Activated T-cell treated with anti-CD3 and anti-CD28 coated beads for 24 hours (primary cell): Measurements from ENCODE around the gene LRP1.

Source experiments
- DNase-seq: peaks from one replicate; pipeline ENCODE4 v3.0.0-alpha.2; 2020; ENCODE audit warnings: low read depth

LRP1 gene

DNA sequence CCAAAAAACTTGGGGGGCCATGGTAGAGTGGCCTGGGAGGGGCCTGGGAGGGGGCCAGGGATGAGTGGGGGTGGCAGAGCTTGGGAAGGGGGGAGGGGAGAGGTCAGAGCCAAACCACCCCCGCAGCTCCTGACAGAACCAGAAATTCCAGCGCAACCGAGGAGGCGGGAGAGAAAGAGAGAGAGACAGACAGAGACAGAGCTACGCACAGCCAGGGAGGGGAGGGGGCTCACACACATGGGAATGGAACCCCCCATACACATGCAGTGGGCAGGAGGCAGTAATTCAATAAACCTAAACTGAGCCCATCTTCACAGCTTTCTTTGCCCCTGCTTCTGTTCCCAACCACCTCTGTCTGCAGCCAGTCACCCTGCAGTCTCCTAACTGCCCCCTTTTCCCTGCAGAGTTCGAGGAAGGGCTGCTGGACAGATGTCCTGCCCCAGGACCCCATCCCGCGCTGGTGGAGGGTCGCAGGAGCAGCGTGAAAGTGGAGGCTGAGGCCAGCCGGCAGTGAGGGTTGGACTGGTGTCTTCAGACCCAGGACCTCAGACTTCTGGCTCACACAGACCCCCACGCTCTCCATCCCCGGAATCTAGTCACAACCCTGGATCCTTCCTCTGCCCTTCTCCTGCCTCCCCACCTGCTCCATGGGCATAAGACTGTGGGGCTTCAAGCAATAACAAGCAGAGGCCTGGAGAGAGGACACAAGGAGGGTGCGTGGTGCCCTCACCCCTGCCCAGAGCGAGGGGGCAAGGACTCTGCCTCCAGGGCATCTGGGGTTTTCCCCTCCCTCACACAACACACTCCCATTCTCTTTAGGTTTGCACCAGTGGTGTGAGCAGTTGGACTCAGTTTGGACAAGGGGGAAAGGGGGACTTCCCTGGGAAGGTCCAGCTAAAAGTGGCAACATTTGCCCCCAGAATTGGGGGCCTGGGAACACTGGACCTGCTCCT is 33.8 kb upstream of the LRP1 start:
- DNase-seq: no peak

DNA sequence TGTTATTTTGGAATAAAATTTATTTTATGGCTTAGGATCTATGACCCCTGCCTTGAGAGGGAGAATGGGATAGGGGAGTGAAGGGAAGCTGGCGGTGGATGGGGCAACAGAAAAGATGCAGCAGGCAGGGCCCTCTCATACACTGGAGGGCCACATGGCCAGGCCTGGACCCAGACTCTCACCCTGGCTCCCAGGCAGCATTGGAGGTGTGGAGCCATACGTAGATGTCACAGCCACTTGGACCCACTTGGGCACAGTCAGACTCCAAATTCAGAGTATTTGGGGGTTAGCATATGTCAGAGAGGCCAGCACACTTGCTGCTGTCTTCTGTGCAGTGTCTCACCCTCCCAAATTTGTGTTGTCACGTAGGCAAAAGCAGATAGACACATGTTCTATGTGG is 32.8 kb upstream of the LRP1 start:
- no peak for DNase-seq

DNA sequence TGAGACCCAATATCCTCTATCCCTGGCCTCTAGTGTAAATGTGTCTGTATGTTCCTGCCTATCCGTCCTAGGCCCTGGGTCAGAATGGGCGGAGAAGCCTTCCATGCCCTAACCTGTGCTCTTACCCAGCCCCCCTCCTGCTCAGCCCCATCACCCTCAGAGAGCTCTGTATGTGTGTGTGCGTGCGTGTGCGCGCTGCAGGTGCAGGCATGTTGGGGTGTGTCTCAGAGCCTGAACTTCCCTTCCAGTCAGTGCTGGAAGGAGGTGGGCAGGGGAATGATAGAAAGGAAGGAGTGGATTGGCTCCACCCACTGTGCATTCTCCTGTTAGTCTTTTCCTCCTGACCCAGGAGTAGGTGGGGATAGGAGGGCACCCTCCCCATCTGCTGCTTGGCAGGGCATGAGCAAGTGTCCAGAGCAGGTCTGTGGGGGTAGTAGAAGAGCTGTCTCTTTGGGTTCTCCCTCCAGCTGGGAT is 32.1 kb upstream of the LRP1 start:
- no peak for DNase-seq

DNA sequence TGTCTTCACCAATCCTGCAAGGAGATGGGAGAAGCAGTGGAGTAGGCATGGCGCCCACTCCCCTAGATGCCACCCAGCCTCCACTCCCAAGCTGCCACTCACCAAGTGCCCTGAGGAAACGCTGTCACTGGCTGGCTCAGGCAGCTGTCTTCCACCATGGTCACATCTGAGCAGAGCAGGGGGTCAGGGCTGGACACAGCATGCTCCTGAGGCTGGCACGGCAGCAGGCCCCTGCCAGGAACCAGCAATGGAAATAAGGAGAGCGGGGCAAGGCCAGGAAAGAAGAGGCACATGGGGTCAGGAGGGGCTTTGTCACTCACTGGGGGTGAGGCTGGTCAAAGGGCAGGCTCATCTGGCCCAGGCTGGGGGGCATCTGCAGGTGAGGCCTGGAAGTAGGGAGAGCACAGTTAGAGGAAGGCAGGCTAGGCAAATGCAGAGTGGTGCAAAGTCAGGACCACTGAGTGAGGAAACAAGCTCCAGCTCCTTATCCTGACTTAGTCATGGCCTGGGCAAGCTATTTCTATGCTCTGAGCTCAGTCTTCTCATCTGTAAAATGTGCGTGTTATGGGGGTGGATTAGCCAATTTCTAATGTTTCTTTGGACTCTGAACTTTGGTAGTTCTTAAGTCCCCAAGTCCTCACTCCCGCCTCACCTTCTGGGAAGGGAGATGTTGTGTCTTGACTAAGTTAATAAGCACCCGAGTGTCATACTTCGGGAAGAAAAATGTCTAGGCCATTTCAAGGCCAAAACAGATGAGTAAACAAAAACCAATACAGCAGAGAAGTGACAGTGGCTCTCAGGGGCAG is 31.3 kb upstream of the LRP1 start:
- no peak for DNase-seq

DNA sequence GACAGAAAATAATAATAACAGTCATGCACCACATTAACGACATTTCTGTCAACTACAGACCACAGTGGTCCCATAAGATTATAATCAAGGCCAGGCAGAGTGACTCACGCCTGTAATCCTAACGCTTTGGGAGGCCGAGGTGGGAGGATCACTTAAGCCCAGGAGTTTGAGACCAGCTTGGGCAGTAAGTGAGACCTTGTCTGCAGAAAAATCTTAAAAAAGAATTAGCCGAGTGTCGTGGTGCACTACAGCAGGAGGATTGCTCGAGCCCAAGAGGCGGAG is 30.8 kb upstream of the LRP1 start:
- no peak for DNase-seq

DNA sequence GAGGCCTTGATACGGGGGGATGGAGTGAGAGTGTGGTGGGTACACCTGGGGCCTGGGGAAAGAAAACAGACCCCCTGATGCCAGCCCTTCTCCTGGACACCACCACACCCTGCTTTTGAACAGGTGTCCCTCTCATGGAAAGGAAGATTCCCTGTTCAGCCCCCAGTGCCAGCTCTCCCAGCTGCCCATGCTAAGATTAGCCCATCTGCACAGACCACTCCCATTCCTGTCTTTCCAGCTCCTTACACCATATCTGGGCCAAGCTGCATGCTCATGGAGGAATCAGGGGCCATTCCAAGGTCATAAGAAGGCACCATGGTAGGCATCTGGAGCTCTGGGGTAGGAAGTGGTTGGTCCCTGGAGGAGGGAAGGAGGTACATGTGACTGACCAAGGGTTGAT is 29.7 kb upstream of the LRP1 start:
- no peak for DNase-seq

DNA sequence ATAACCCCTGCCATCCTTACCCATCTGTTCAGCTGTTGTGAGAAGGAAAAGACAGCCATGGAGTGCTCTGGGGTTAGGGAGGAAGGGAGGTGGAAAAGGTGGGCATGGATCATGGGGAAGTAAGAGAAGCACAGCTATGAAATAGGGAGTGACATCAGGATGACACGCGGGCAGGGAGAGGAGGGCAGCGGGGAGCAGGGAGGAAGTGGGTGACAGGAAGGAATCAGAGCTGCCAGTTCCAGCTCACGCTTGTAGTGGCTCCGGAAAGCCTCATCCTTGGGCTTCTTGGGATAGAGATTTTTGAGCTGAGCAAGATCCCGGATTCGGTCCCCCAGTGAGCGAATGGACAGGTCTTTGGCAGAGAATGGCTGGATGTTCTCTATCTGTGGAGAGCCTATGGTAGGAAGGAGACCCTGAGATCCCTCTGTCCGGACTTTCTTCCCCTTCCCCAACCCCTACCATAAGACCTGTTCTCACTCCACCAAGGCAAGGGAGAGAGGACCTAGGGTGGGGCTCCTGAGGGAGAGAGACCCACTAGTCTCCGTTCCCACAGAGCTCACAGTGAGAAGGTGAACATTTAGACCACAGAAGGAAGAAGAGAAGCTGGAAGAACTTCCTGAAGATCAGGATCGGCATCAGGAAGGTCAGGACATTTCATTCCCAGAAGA is 29.1 kb upstream of the LRP1 start:
- DNase-seq: no peak

DNA sequence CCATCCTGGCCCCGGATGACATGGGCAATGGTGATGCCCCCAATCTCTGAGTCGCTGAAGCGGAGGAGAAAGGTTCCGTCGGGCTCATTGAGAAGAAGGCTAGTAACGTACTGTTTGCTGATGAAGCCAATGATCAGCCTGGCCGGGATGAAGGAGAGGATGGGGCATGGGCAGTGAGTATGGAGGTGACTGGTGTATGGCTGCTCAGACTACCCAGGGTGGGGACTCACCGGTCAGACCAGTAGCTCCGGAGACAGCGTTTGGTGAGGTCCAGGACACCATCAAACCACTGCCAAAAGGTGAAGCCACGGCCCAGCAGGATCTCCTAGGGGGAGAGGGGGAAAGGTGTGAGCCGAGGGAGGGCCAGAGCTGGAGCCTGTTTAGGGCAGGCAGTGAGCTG is 28.5 kb upstream of the LRP1 start:
- no peak for DNase-seq

DNA sequence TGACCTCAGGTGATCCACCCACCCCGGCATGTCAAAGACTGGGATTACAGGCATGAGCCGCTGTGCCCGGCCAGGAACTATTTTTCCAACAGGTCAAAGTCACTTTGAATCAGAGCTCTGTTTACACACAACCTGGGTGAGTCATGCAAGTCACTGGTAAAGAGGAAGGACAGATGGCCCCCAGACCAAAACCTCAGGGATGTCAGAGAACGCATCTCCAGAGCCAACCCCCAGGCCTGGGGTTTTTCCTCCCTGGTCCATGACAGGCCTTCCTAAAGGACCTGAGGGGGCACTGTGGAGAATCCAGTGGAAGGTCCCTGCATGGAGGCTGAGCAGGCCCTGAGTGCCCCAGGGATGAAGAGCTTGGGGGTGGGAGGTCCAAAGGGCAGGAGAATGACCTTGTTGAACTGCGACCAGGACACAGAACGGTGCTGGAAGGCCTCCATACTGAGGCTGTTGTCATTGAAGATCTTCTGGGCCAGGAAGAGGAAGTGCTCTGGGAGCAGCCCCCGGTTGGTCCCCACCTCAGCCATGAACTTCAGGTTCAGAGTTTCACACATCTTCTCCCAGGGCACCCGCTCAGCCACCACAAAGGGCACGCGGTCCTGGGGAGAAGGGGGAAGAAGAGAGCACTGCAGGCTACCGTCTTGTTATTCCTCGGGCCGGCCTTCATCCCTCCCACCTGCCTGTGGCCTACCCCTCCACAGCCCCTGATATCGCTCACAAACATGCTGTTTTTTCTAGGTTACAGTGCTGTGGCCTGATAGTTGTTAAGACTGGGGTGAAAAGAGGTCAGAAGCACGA is 26.2 kb upstream of the LRP1 start:
- no peak for DNase-seq

DNA sequence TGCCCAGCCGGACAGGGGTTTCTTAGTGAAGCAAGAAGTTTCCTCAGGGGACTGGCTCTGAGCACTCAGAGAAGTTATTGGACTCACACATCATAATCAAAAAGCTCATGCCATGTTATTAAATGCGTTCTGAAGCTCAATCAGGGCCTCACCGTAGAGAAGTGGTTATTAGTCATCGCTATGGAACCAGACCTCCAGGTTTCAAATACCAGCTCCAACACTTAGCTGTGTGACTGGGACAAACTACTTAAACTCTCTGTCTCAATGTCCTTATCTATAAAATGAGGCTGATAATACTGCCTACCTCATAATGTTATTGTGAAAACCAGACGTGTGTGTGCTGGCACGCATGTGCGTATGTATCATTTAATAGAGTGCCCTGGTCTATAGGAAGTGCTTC is 24.4 kb upstream of the LRP1 start:
- DNase-seq: no peak

DNA sequence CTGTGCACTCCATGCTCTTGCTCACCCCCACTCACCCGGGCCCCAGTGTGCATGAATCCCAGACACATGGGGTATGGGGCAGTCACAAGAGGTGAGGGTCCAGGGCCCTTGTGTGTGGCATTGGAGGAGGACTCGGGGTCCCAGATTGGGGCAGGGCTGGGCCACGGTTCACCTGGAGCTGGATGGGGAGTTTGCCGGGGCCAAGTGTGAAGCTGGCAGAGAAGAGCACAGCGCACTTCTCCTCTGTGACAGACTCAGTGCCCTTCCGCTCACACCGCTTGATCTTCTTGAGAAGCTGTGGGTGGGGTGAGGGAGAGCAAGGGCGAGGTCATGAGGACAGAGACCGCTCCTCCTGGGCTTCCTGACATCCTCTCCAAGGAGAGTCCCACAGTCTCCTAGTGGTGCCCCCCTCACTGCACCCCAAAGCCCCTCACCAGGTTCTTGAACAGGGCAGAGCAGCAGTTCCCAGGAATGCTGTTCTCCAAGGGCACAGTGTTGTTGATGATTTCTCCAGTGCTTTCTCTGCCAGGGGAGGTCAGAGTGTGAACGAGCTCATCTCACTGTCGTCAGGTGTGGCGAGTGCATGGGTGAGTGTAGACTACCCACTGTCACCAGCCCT is 23.9 kb upstream of the LRP1 start:
- no peak for DNase-seq

DNA sequence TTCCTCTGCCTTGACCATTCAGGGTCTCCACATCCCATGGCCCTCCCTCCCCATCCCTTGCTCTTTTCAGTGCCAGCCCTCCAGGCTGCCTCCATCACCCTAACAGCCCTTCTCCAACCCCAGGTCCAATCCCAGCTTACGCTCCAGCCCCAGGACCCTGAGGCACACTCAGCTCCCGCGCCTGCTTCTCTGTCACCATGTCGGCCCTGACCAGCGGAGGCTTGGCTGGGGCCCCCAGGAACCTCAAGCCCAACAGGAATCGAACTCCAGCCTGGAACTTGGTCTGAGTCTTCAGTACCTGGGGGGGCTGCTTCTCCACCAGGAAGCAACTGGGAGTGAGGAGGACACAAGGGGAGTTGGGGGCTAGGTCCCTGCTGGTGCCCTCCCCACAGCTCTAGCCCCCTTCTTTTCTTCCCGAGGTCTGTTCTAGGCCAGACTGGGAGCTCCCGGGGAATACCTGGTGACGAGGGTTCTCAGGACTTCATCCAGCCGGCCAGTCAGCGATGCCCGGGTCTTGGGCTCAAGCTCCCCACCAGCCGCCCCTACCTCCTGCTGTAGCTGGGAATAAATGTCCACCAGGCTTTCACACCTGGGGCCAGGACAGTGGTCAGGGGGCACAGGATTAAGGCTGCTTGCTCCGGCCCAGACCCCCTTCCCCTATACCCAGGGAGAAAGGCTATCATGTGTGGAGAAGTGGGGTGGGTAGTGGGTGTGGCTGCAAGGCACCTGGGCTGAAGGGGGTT is 23.1 kb upstream of the LRP1 start:
- no peak for DNase-seq

DNA sequence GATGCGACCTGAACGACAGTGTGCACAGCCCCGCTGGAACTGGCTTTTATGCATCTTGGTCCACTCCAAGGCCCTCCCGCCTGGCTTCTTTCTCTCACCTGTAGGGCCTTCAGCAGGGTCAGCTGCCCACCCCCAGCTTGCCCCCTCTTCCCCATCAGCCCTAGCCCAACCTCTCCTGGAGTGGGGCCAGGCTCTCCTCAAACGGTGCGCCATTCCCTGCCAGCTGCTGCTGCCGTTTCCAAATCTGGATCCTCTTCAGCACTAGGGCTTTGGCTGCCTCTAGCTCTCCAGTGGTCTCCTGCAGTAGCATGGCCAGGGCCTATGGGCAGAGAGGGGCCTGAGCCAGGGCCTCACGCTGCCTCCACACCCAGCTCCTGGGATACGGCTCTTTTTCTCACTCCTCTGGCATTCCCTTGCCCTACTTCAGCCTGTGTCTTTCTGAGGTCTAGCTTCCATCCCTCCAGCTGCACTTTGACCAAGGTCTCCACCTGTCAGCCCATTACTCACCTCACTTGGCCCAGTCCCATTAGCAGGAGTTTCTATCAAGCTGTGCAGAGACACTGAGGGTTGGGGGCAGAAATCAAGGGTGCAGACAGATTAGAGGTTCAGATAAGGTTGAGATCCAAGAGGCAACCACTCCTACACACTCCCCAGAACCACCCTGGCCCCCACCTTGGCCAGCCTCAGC is 22.1 kb upstream of the LRP1 start:
- no peak for DNase-seq

DNA sequence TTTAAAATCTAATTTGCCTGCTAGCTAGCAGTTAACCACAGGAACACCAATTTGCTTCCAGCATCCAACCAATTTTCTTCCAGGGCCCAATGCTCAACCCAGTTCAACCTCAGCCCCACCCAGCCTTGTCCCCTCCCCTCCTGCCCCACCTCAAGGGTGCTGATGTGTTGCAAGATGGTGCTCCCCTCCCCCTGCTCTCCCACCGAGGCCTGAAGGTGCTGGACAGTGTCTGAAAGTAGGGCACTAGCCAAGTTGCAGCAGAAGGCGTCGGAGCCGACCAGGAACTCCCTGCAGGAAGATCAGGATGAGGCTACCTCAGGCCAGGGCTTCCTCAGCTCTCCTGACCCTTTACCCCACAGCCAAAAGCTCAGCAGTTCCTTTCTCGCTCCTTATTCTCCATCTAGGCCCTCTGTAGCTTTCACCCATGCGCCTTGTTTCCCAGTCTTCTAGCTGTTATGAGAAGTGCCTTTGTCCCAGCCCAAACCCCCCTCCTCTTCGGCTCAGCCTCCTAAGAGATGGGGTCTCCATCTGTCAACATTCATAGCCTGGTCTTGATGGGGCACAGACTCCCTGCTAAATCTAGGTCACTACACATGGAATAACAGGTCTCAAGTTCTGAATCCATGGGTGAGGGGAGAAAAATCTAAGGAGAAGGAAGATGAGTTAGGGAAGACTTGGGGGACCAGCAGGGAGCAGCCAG is 20.7 kb upstream of the LRP1 start:
- no peak for DNase-seq

DNA sequence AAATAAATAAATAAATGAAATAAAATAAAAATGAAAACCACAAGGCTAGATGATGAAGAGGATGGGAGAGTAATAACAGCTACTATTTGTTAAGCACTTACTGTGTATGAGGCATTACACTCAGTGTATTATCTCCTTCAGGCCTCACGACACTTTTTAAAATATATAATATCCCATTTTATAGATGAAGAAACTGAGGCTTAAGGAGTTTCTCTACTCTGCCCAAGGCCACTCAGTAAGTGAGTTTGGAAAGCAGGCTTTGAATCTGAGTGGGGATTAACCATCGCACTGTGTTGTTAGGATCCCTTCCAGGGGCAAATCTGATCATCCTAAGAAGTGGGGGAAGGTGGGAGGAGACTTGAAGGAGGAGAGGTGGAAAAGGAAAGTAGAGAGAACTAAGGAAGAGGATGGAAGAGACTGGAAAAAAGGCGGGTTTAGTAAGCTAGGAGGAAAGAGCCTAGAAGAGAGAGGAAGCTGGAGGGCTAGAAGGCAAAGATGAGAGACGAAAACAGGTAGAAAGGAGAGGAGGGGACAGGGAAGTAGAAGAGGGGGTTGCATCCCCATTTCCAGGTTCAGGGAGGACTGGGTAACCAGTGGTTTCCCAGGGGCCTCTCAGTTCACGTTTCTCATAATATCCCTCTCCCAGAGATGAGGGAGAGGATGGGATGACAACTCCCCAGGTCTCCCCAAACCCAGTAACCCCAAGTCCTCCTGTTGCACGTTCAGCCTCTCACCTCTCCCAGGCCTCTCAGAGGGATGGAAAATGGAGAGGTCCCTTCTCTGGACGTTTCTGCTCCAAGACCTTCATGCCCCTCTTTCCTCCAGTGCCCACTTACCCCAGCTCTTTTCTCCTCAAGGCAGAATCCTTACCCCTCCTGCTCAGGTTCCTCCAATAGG is 18.8 kb upstream of the LRP1 start:
- DNase-seq: no peak

DNA sequence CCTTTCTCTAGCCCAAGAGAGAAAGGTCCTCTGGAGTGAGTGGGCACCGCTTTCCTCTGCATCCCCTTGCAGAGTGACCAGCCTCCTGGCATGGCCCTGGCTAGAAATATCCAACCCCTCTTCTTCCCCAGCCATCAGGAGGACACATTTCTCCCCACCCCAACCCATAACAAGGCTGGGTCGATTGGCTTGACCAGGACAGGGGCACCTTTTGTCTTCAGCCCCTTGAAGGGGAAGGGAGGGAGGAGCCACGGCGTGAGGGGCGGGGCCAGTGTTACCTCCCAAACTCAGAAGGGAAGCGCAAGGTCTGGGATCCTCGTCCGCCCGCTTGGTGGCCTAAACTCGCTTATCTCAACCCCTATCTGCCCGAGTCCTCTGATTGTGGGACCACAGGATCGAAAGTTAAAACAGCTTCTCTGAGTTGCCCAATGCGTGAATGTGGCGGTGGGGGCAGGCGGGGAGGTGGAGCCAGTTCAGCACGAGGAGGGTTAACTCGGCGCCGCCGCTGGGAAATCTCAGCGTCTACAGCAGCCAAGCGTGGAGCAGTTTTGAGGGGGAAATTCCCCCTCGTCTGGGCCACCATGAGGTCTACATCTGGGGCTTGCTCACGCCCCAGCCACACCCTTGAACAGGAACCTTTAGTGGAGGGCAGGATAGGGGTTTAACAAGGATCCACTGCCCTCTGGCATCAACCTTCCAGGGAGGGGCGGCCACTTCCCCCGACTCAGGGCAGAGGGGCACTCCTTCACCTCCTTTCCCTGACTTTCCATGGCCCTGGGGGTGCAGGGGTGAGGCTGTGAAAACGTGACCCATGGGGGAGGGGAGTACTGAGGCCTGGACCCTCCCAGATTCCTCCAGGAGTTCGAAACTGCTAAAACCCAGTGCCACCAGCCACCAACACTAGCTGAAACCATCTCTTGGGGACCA is 17.9 kb upstream of the LRP1 start:
- peak; percentile 73 for DNase-seq

DNA sequence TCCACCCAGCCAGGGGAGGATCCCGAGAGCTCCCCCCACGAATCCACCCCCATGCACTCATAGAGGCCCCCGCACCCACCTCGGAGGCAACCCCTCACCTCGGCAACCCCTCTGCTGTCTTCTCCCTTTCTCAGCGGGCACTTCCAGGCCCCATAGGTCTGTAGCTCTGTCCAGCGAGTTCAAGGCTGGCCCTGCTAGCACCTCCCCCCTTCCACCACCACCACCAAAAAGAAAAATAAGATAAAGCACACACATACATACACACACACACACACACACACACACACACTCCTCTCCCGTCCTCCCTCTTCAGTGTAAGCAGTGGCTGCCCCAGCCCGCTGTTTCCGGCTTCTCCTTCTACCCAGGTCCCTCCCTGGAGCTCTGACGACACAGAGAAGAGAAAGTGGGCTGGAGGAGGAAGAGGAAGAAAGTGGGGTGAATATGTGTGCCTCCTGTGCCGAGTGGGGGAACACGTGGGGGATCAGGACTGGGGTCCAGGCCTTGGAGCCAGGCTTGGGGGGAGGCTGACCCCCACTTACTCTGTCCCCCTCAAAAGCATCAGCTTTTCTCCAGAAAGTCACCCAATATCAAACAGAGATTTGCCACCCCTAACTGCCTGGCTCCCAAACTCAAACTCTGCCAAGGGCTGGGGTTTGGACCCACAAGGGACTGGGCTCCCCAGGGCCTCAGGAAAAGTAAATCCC is 17.1 kb upstream of the LRP1 start, which contains the start of gene STAT6:
Gene STAT6 (minus strand): TSS at position 332 of the 704 bp plus-strand sequence. CDS start 3,084 bp downstream, outside the sequence.
- peak; percentile 78 for DNase-seq
